ENCODE results near the gene PTPN23. TPM values are rescaled to one million over a fixed set of nuclear protein-coding genes. Genes with fewer than 3 reads are reported as not detected.
"Not testable (repeated sequence)": the region's sequence is repeated elsewhere in the genome, so short reads cannot be mapped to it uniquely, and the experiment has no call there.

Gene PTPN23
- total RNA-seq, 4 donors from 2014 or later, result 45.9 to 135 (median 61.1) TPM

- WGBS, result 34% methylated on average over 5 of the region's 5 CpGs
These were observed 18.1 kb upstream of the PTPN23 start for GRCh38 chr3:47362701-47363100.

GRCh38 chr3:47365213-47366153 is 15.3 kb upstream of the PTPN23 start:
- peak in 1 of 2 donors; percentile 7 for DNase-seq (ENCODE audit: low spot score in 2 of 2)
- 39% methylated on average over 11 of the region's 11 CpGs for WGBS
- Histone ChIP-seq H3K27me3 (no peaks in the 10 kb centered on the region), H3K4me3 (no peak overlapping the region), H3K9me3 (no peaks in the 10 kb centered on the region), H3K27ac (no peak overlapping the region), H3K36me3 (no peaks in the 10 kb centered on the region), H3K4me1 (peaks cover 11% of the 10 kb centered on the region)
- TF ChIP-seq POLR2AphosphoS5 (IDR thresholded peaks at IDR 0.05) (no peak), CTCF (IDR thresholded peaks at IDR 0.05) (no peak), EP300 (IDR thresholded peaks at IDR 0.05) (no peak), POLR2A (IDR thresholded peaks at IDR 0.05) (no peak)

More at GRCh38 chr3:47362701-47363100, 18.1 kb upstream of the PTPN23 start:
- Histone ChIP-seq H3K4me3 (no peak overlapping the region), H3K27me3 (no peaks in the 10 kb centered on the region), H3K9me3 (peaks cover 17% of the 10 kb centered on the region), H3K4me1 (peaks cover 11% of the 10 kb centered on the region), H3K36me3 (no peaks in the 10 kb centered on the region), H3K27ac (peak overlapping the region; percentile 43)
- DNase-seq (ENCODE audit: low spot score in 2 of 2), result no peak
- TF ChIP-seq POLR2AphosphoS5 (IDR thresholded peaks at IDR 0.05) (no peak), POLR2A (IDR thresholded peaks at IDR 0.05) (no peak), EP300 (IDR thresholded peaks at IDR 0.05) (no peak), CTCF (IDR thresholded peaks at IDR 0.05) (no peak)

GRCh38 chr3:47366833-47367232 is 14.0 kb upstream of the PTPN23 start:
- no peak overlapping the region for H3K4me3 ChIP-seq
- no peaks in the 10 kb centered on the region for H3K9me3 ChIP-seq
- peaks cover 13% of the 10 kb centered on the region for H3K4me1 ChIP-seq
- no peak overlapping the region for H3K27ac ChIP-seq
- no peak for DNase-seq (ENCODE audit: low spot score in 2 of 2)
- no peak for TF ChIP-seq CTCF (IDR thresholded peaks at IDR 0.05)
- no peak for TF ChIP-seq POLR2A (IDR thresholded peaks at IDR 0.05)
- no peak for TF ChIP-seq EP300 (IDR thresholded peaks at IDR 0.05)
- no peak for TF ChIP-seq POLR2AphosphoS5 (IDR thresholded peaks at IDR 0.05)
- H3K27me3 ChIP-seq, result no peaks in the 10 kb centered on the region
- 96% methylated on average over 2 of the region's 2 CpGs for WGBS
- no peaks in the 10 kb centered on the region for H3K36me3 ChIP-seq

GRCh38 chr3:47367631-47368030 is 13.2 kb upstream of the PTPN23 start:
- WGBS, result 88% methylated on average over 7 of the region's 7 CpGs
- TF ChIP-seq CTCF (IDR thresholded peaks at IDR 0.05), result no peak
- TF ChIP-seq EP300 (IDR thresholded peaks at IDR 0.05), result no peak
- no peak for TF ChIP-seq POLR2AphosphoS5 (IDR thresholded peaks at IDR 0.05)
- no peak for TF ChIP-seq POLR2A (IDR thresholded peaks at IDR 0.05)
- H3K36me3 ChIP-seq, result no peaks in the 10 kb centered on the region
- H3K4me1 ChIP-seq, result peaks cover 6% of the 10 kb centered on the region
- H3K9me3 ChIP-seq, result no peaks in the 10 kb centered on the region
- H3K4me3 ChIP-seq, result no peak overlapping the region
- no peak for DNase-seq (ENCODE audit: low spot score in 2 of 2)
- H3K27ac ChIP-seq, result no peak overlapping the region
- H3K27me3 ChIP-seq, result no peaks in the 10 kb centered on the region

- H3K36me3 ChIP-seq; H3K27ac ChIP-seq; H3K4me1 ChIP-seq; H3K9me3 ChIP-seq; H3K4me3 ChIP-seq; DNase-seq (ENCODE audit: low spot score in 2 of 2); H3K27me3 ChIP-seq: not testable (repeated sequence)
- 85% methylated on average over 8 of the region's 8 CpGs for WGBS
These were observed 10.8 kb upstream of the PTPN23 start for GRCh38 chr3:47370020-47370419.
